UCSD-AML1 (cell line): ENCODE measurements around the gene ATP5ME.
"Not testable (repeated sequence)": the region's sequence is repeated elsewhere in the genome, so short reads cannot be mapped to it uniquely, and the experiment has no call there.

Experiments used
- DNase-seq: peaks from one replicate; lab custom pipeline; 2025; ENCODE audit not compliant: unreplicated experiment; lab: John Stamatoyannopoulos, UW

Gene ATP5ME

DNA sequence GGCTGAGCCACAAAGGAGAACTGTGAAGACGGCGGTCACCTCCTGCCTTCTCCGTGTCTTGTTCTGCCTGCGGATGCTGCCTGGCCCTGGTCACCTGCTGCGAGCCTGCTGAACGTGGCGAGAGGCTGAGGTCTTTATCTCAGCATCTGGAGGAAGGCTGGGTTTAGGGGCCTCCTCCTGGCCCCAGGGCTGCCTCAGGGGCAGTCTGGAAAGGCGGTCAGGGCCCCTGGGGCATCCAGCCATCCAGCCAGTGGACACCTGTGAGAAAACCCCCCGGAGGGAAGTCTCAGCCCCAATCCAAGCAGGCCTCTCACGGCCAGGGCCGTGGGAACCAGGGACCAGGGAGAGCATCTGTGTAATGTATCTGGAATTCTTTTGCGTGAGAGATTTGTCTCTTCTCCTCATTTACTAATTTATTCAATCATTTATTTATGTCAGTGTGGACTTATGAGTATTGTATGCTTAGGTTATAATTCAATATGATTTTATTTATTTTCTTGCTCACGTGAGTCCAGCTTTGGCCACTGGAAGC is 37.4 kb downstream of the ATP5ME start:
- no peak for DNase-seq

DNA sequence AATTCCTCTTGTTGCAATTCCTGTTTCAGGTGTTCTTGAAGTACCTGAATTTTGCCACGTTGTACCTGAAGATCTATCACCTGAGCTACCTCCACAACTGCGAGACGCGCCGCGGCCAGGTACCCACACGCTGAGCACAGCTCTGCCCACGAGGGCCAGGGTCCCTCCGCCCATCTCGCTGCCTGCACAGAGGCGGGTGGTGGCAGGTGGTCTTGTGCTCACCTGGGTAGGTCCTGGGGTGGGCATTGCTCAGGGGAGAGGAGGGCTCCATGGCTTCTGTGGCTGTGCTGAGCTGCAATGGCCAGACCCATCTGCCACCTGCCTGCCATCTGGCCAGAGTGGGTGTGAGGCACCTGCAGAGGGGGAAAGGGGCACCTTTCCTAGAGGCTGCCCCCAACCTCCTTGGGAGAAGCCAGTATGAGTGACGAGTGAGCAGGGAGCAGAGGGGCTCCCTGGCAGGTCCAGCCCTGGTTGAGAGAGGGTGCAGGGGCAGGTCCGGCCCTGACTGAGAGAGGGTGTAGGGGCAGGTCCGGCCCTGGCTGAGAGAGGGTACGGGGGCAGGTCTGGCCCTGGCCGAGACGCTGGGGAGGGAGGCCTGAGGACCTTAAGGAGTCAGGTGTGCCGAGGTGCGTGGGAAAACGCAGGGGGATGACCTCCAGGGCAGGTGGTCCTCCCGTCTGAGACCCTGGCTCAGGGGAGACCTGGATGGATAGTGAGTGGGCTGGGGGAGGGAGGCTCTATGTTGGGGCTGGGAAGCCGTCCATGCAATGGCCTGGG is 38.0 kb downstream of the ATP5ME start:
- DNase-seq: no peak

DNA sequence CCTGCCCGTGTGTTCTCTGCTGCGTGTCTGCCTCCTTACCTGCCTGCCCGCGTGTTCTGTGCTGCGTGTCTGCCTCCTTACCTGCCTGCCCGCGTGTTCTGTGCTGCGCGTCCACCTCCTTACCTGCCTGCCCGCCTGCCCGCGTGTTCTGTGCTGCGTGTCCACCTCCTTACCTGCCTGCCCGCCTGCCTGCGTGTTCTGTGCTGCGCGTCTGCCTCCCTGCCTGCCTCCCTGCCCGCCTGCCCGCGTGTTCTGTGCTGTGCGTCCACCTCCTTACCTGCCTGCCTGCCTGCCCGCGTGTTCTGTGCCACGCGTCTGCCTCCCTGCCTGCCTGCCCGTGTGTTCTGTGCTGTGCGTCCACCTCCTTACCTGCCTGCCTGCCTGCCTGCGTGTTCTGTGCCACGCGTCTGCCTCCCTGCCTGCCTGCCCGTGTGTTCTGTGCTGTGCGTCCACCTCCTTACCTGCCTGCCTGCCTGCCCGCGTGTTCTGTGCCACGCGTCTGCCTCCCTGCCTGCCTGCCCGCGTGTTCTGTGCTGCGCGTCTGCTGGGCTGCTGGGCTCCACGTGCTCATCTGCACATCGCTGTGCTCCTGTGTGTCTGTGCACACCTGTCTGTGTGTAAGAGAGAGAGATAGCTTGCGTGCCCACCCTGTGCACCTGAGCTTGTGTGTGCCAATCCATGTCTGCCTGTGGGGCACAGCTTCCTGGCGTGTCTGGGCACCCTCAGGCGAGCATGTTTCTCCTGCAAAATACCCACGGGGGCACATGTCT is 38.8 kb downstream of the ATP5ME start:
- not testable (repeated sequence) for DNase-seq

DNA sequence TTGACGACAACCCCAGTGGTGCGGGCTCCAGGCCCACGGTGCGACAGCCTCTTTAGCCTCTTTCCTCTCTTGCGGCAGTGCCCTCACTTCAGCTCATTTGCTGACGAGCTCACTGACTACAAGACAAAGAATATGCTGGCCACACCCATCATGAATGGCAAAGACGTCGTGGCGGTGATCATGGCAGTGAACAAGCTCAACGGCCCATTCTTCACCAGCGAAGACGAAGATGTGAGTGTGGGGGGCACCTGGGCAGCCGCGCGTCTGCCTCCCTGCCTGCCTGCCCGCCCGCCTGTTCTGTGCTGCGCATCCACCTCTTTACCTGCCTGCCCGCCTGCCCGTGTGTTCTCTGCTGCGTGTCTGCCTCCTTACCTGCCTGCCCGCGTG is 39.5 kb downstream of the ATP5ME start:
- DNase-seq: no peak

DNA sequence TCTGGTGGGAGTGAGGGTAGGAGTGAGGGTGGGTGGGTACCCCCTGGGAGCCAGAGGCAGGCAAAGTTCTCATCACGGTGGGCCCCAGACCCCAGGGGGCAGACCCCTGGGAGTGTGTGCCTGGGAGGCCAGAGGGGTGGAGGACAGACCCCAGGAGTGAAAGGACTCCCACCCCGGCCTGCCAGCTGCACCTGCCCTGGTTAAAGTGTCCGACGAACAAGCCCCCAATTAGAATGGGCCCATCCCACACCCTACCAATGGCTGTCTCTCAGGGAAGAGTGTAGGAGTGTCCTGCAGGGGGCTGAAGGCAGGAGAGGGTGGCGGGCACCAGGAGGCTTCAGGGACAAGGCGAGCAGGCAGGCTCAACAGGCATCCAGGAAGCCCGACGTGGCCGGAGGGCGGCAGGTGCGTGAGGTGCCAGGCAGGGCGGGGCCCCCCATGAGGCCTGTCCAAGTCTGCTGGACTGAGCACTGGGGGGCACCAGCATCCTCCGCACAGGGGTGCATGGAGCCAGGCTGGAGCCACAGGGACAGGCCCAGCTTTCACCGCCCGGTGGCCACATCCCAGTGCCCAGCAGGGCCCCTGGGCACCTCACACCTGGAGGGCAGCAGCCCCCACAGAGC is 40.0 kb downstream of the ATP5ME start:
- no peak for DNase-seq

DNA sequence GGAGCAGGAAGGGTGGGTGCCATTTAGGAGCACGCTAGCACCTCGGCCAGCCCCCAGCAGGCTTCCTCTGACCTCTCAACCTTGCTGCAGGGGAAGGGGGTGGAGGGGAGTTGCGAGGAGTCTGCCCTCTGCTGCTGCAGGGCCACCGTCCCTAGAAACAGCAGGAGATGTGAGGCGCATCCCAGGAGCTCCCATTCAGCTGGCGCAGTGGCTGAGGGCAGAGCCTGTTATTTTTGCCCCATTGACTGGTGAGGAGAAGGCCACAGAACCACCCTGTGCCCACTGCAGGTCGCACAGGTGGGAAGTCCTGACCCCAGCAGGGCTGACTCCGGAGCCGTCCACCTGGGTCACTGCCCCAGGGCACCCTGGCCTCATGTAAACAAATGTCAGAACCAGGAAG is 40.7 kb downstream of the ATP5ME start:
- DNase-seq: no peak

DNA sequence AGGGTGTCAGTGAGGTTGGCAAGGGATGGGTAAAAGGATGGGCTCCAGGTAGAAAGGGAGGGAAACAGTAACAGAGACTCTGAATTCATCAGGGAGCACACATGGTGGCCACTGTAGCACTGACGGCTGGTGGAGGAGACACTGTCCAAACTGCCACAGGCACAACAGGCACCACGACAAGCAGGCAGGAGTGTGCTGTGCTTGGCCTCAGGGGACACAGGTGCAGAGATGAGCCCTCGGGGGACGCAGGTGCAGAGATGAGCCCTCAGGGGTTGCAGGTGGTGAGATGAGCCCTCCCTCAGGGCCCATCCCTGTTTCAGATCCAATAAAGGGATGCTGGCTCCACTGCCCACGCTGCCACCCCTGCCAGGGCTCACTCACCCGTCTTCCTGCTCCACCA is 41.1 kb downstream of the ATP5ME start:
- DNase-seq: no peak

DNA sequence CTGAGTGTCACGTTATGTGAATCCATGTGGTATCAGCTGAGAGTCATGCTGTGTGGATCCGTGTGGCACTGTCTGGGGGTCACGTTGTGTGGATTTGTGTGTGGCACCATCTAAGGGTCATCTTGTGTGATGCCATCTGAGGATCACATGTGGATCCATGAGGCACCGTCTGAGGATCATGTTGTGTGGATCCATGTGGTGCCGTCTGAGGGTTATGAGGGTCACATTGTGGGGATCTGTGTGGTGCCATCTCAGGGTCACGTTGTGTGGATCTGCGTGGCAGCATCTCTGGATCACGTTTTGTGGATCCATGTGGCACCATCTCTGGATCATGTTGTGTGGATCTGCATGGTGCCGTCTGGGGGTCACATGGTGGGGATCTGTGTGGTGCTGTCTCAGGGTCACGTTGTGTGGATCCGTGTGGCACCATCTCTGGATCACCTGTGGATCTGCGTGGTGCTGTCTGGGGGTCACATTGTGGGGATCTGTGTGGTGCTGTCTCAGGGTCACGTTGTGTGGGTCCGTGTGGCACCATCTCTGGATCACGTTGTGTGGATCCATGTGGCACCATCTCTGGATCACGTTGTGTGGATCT is 41.8 kb downstream of the ATP5ME start:
- DNase-seq: no peak

DNA sequence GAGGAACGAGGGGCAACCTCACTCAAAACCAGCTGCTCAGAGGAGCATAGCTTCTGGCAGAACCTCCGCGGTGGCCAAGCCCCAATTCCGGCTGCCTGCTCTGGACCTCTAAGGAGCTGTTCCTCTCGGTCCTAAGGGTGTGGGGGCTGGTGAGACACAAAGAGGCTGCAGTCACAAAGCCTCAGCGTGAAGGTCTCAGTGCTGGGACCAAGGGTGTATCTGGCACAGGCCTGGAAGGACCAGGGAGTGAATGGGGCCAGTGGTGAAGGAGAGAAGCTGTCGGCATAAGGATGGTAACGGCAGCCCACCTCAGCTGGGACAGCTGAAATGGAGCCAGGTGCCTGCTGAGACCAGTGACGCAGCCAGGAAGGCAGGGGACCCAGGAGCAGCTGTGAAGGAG is 43.4 kb downstream of the ATP5ME start:
- DNase-seq: no peak

DNA sequence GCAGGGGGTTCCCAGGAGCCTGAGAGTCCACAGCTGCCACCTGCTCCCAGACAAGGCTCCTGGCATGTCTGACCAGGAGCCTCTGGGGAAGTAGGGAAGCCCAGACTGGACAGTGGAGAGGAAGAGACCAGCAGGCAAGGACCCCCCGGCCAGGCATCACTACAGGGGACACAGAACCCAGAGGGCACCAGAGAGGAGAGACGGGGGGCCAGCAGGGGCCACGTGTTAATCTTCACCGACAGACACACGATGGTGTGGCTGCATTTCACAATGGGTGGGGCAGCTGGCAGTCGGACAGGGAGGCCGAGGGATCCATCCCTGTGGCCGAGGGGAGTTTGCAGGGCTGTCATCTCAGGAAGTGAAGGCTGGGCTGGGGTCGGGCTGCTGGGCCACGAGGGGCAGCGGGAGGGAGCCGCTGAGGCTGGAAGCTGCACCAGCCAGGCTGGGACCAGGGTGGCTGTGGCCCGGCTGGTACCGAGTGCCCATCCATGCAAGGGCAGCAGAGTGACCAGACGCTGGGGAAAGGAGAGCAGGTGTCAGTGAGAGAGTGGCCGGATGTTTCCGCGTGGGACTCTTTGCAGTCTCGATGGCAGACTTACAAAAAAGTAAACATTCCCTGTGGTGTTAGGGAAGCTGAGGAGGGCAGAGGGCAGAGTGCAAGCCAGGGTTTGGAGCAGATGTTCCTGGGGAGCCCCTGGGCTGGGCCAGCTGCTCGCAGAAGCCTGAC is 44.0 kb downstream of the ATP5ME start:
- DNase-seq: no peak

DNA sequence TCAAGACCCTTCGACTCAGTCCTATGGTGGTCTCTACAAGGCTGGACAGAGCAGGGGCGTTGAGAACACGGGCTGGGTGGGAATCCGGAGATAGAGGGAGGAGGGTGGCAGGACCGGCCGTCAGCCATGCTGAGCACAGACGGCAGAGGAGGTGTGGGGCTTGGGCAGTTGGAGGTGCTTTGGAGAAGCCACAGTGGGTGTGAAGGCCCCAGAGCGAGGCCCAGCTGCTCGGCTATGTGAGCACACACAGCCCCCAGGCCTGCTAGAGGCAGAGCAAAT is 44.5 kb downstream of the ATP5ME start:
- DNase-seq: no peak

DNA sequence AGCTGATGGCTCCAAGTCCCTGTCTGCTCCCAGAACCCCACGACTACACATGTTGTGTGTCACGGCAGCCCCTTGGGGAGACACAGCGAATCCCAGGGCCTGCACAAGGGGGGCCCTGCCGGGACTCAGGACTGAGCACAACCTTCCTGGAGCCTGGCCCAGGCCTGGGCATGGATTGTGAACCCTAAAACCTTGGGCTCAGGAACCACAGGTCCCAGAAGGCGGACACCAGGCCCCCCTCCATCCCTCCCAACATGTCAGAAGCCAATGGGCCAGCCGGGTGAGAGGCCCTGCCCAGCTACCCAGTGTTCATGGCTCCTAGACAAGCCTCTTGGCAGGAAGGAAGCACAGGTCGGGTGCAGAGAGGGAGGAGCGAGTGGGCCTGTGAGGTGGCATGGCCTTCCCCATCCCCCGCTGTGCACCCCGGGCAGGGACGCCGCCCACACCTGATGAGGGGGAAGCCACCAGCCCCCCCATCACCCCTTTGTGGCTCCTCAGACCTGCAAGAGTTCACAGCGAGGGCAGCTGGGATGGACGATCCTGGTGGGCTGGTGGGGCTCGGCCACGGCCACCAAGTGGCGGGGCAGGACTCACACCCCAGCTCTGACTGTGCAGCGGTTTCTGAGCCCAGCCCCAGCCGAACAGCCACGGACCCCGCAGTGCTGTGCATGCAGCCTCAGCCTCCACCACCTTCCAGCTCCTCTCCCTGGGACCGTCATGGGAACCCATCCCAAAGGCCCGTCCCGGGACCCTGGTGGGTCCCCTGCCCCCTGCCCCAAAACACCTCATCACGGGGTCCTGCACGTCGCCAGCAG is 45.0 kb downstream of the ATP5ME start:
- DNase-seq: no peak

DNA sequence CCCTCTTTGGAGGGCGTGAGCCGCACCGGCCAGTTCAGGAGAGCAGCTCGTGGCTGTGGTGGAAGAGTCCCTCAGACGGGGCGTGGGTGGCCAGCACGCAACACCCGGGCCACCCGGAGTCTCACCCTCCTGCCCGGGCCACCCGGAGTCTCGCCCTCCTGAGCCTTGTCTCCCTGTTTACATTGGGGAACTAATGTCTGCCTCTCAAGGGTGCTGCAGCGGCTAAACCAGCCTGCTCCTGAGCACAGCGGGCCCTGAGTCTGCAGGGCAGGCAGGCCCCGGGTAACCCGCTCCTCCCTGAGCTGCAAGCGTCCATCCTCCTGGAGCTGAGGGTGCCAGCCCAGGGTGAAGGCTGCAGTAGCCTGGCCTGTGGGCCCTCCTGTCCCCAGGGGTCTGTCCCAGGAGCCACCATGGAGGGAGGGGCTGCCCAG is 45.8 kb downstream of the ATP5ME start:
- DNase-seq: no peak

DNA sequence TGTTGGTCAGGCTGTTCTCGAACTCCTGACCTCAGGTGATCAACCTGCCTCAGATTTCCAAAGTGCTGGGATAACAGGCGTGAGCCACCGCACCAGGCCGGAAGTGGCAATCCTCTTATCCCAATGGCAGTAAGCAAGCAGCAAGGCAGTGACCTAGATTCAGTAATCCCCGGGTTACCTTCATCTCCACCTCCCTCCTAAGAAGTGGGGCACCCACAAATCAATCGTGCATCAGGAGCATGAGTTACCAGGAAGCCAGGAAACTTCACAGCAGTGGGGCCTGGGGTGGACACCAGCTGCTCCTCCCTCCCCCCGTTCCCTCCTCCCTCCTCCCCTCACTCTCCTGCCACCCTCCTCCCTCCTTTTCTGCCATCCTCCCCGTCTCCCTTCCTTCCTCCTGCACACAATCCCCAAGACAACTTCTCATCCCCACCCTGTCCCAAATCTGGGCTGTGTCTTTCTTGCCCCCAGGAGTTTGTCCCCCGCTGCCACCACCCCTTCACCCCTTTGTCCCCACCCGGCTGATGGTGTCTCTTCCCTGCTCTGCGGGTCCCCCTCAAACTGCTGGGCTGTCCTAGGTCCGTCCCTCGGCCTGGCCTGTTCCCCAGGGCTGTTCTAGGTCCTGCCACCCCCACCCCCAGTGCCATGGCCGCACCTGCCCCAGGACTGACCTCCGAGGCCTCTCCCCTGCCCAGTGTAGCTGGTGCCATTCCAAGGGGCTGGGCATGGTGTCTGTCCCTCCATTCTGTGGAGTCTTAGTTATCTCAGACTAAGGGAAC is 46.5 kb downstream of the ATP5ME start:
- DNase-seq: no peak

DNA sequence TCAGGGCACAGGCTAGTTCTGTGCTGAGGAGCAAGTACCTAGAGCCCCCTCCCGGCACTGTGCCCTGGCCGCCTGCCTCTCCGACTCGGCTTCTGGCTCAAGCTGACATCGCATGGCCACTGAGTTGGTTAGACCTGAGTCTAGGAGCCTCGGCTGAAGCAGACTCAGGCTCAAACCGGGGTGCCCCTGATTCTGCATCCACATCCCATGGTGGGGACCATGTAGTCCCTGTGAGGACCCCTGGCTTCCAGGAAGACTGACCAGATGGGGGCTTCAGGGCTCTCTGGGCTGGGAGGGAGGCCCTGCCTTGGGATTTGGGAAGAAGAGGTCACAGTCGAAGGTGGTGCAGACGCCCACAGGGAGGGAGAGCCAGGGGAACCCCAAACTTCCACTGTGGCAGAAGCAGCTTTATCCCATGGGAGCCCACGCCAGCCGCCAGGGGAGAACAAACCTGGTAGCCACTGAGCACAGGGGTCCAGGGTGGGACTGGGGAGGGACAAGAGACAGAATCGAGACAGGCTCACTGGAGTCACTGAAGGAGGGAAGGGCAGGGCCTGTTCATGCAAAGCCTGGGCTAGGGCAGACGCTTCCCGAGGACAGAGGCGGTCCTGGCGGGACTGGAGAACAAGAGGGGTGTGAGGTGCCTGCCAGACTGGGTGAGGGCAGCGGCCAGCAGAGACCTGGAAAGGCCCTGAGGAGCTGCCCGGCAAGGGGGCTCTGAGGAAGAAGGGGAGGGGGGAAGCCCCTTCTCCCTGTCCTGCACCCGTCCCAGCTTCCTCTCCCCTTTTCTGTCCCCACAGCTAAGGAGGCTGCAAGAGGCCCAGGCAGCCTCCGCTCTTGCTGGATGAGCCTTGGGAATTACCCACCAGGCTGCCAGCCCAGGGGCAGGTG is 47.6 kb downstream of the ATP5ME start:
- no peak for DNase-seq

DNA sequence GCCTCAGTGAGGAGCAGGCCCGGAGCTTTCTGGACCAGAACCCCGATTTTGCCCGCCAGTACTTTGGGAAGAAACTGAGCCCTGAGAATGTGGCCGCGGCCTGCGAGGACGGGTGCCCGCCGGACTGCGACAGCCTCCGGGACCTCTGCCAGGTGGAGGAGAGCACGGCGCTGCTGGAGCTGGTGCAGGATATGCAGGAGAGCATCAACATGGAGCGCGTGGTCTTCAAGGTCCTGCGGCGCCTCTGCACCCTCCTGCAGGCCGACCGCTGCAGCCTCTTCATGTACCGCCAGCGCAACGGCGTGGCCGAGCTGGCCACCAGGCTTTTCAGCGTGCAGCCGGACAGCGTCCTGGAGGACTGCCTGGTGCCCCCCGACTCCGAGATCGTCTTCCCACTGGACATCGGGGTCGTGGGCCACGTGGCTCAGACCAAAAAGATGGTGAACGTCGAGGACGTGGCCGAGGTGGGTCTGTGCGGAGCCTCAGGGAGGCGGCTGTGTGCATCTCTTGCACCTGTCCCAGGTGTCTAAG is 48.4 kb downstream of the ATP5ME start:
- DNase-seq: no peak

DNA sequence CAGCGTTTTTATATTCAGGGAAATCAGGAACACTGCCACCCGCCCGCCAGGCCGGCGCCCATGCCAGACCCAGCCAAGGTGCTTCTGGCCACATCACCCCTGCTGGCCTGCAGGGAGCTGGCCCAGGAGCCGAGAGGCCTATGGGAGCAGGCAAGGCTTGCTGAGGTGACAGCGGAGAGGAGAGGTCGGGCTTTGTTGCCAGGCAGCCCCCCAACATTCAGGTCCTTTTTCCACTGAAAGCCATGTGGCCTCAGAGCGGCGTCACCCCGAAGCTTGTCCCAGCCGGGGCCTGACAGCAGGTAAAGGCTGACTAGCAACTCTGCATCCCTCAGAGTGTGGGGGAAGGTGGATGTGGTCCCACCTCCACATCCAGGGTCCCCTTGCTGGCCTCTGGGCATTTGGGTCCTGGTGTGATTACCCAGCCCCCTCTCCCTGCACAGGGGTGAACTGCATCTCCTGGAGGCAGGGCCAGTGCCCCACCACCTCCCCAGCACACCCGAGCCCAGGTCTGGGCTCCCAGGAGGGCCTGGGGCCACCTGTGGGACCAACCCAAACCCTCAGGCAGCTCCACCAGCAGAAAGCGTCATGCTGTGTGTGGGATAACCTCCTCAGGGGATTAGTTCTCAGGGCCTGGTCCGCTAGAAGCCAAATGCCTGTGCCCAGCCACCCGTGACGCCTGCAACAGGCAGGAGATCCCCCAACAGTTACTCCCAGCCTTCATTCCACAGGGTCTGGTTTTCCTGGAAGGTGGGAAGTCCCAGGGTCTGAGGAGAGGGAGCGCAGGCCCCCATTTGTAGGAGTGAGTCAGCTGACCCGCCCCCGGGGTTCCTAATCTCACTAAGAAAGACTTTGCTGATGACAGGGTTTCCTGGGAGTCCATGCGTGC is 49.1 kb downstream of the ATP5ME start, which contains the start of gene PDE6B:
Gene PDE6B, plus strand, starts transcription at position 869 of the 886 bp plus-strand sequence. CDS start 54 bp downstream, outside the sequence.
- no peak for DNase-seq
